K562 treated with DMSO at 1 percent for 48 hours (cell line): ENCODE measurements around the gene CABCOCO1. TPM values are rescaled to one million over a fixed set of nuclear protein-coding genes. Genes with fewer than 3 reads are reported as not detected.

ENCODE experiments used
- total RNA-seq: library from RNA; unstranded; fragments of 300-600 nt; gene quantifications from 2 replicates; pipeline ENCODE4 v1.2.3, GENCODE V29; 2022; ENCODE audit warnings: low replicate concordance; ENCODE audit errors: extremely low read depth

The CABCOCO1 gene
- total RNA-seq = not detected in 2 replicates

GRCh38 chr10:61662794-61663259 is at the start of gene CABCOCO1:
Gene CABCOCO1, plus strand, starts transcription at chr10:61662929. Its CDS starts 44 bp downstream, at chr10:61662973.

Other genes with a start within 250 kb of the CABCOCO1 start
- gene TMEM26, start 209.5 kb upstream of the CABCOCO1 start, total RNA-seq = not detected in 2 replicates
- not detected in 2 replicates for gene ARID5B, start 238.8 kb downstream of the CABCOCO1 start, total RNA-seq